ENCODE data around the gene BTBD17.

The BTBD17 gene

GRCh38 chr17:74307984-74308773, 53.5 kb downstream of the BTBD17 start:
- TF ChIP-seq NFIC (IDR thresholded peaks at IDR 0.05) = no peak
- no peak for TF ChIP-seq YY1 (IDR thresholded peaks at IDR 0.05; ENCODE audit: low read depth)
- no peak for TF ChIP-seq MAX (IDR thresholded peaks at IDR 0.05)
- TF ChIP-seq TAF1 (IDR thresholded peaks at IDR 0.05; ENCODE audit: low read depth) = no peak
- TF ChIP-seq RAD21 (IDR thresholded peaks at IDR 0.05; ENCODE audit: low read depth) = no peak
- no peak for TF ChIP-seq REST (IDR thresholded peaks at IDR 0.05; ENCODE audit: low read depth)
- TF ChIP-seq CEBPB (IDR thresholded peaks at IDR 0.05) = no peak
- no peak for TF ChIP-seq FOXM1 (IDR thresholded peaks at IDR 0.05; ENCODE audit: borderline replicate concordance, low read depth)
- TF ChIP-seq EP300 (IDR thresholded peaks at IDR 0.05; ENCODE audit: borderline replicate concordance) = no peak
- no peak for TF ChIP-seq ZBTB7A (IDR thresholded peaks at IDR 0.05; ENCODE audit: low read depth)
- no peak for TF ChIP-seq USF1 (IDR thresholded peaks at IDR 0.05)
- no peak for TF ChIP-seq EGR1 (IDR thresholded peaks at IDR 0.05)
- TF ChIP-seq TCF12 (IDR thresholded peaks at IDR 0.05; ENCODE audit: low read depth) = no peak
- TF ChIP-seq TEAD4 (IDR thresholded peaks at IDR 0.05) = no peak
- TF ChIP-seq CREB1 (IDR thresholded peaks at IDR 0.05; ENCODE audit: low read depth) = no peak

Measured in Ishikawa (cell line).